ENCODE data around the gene ATP9B.
"Not testable (repeated sequence)": the region's sequence is repeated elsewhere in the genome, so short reads cannot be mapped to it uniquely, and the experiment has no call there.

ATP9B gene

DNA sequence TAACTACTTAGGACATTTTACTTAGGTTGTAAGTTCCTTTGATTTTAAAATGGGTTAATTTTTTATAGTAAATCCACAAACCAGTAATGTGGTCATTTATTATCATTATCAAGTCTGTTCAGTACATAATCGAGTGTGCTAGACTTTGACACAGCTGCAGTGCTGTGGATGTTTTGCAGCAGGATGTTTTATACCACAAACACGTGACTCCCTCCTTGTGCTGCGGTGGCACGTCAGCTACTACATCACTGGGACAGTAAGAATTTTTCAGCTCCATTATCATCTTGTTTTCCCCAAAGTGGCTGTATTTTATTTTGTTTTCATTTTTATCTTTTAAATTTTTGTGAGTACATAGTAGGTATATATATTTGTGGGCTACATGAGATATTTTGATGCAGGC, 70.0 kb downstream of the ATP9B start:
- DNase-seq = no peak

DNA sequence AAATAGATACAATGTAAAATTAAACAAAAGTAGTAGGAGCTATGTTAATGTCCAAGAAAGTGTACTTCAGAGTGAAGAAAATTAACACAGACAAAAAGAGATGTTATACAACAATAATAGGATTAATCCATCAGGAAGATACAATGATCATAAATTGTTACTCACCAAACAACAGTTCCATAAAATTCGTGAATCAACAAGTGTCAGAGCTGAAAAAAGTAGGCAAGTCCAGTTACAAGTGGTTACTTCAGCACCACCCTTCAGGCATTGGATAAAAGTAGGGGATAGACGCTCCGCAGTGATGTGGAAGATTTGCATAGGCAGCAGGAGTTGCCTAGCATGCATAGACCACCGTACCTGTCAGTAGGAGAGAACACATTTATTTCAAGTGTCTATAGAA, 77.8 kb downstream of the ATP9B start:
- no peak for DNase-seq

DNA sequence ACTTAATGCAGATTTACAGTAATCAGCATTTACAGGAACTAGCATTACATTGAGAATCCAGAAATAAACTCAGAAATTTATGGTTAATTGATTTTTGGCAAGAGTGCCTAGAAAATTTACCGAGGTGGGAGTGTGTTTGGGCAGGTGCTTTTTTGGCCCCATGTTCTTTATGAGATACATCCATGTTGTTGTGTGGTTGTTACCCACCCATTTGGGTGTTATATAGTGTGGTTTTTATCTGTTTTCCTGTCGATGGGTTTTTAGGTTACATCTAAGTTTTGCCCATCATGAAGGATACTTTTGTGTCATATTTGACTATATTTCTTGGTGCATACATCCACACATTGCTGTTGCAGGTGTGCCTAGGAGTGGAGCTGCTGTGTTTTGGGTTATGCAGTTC, 82.0 kb downstream of the ATP9B start:
- DNase-seq = no peak

DNA sequence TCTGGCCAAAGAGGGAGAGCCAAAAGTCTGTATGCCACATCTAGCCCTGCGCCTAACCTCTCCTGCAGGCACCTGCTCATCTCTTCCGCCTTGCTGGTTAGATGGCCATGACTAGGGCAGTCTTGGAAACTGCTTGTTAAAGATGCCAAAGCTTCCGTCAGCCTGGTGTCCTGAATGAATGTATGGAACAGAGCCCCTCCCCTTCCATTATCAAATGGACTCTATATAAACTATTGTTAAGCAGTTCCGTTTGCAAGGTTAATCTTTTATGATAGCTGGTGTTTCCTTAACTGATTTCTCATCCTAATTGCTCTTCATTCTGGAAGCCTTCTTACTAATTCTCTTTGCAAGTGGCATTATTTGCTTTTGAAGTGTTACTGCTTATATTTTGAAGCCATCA, 87.1 kb downstream of the ATP9B start:
- no peak for DNase-seq

DNA sequence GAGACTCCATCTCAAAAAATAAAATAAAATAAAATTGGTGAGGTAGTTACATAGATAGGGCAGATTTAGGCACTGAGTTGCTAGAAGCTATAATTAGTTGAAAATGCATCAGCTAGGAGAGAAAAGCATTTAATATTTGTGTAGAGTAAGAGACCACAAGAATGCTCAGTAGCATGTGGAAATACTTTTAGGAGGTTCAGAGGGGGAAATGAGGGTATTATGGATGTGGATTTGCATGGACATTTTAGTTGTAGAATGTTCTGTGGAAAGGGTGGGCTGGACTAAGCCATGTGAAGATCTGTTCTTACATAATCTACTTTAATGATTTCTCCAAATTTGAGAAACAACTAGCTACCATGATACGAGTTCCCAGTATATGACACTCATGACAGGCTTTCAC, 95.5 kb downstream of the ATP9B start:
- no peak for DNase-seq

DNA sequence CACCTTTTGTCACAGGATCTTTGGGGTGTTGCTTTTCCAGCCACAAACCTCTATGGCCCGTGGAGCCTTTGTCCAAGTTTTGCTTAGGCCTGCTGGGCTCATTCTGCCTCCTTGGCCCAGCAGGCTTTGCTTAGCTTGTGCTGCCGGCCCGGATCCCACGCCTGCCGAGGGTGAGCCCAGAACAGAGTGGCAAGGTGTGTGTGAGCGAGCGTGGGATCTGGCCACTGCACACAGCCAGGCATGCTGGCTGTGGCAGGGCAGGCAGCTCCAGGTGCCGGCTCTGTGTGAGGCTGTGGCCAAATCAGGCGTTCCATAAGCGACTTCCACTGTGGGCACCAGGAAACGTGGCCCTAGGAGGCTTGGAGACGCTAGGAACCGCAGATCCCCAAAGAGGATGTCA, 97.5 kb downstream of the ATP9B start:
- DNase-seq = no peak

DNA sequence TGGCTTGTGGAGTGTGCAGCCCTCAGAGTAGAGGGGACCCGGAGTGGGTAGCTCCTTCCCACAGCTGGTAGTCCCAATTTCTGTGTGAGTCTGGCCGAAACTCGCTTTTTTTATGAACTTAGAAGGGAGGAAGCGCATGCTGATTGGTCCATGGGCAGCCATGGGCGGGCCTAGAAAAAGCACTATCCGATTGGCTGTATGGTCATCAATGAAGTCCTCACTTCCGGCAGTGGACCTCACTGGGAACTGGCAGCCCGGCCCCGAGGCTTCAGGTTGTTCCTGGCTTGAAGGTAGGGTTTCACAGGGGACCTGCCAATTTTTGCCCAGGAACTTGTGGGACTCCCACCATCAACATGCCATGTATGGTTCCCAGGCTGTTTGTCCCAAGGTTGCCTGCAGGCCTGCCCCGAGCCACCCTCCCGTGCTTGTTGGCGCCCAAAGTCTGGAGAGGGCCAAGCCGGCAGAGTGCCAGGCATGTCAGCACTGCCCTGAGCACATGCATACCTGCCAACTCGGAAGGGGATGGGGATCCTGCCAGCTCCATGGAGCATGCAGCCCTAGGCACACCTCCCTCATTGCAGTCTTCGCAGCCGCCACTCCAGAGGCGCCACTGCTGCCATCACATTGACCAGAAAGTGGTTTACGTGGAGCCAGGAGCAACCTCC, 98.5 kb downstream of the ATP9B start:
- DNase-seq = no peak

DNA sequence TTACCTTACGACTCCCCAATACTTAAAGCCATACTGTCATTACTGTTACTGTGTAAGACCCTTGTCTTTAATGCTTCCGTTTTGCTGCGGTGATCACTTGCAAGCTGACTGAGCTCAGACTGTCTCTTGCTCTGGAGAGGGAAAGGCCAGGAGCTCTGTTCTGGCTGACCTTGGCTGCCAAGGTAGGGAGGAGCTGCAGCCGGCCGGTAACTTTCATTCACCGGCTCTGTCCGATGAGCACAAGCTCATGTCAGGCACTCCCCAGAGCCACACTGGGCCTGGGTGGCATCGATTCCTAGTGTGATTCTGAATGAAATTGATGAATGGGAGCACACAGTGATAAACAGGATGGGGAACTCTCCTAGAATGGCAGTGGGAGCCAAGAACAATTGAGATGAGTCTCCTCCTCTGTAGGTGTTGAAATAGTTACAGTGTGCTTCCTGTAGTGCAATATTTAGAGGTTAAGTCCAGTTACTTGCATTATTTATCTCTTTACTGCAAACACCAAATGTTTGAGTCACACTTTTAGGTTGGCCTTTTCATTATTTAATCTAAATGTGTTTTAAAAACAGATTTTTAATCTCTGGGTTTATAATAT, 100.9 kb downstream of the ATP9B start:
- DNase-seq = no peak

DNA sequence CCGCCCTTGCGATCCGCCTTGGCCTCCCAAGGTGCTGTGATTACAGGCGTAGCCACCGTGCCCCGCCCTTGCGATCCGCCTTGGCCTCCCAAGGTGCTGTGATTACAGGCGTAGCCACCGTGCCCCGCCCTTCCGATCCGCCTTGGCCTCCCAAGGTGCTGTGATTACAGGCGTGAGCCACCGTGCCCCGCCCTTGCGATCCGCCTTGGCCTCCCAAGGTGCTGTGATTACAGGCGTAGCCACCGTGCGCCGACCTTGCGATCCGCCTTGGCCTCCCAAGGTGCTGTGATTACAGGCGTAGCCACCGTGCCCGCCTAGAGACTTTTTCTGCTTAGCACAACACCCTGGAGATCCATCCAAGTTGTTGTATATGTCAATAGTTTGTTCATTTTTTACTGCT, 103.1 kb downstream of the ATP9B start:
- DNase-seq = not testable (repeated sequence)

DNA sequence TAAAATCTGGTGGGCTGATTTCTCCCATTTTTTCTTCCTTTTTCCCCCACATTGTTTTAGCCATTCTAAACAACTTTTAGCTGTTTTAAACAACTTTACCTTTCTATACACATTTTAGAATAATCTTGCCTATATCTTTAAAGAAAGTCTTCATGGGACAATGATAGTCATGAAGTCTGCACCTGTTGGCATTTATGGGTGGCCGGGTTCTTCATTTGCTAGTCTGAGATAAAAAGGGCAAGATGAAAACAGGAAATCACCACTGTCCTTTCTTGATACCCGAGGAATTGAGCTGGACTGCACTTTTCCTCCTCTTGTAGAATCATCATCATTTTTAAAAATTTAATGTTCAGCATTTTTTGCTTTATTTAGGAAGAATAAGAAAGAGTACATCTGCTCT, 104.5 kb downstream of the ATP9B start:
- DNase-seq = no peak

DNA sequence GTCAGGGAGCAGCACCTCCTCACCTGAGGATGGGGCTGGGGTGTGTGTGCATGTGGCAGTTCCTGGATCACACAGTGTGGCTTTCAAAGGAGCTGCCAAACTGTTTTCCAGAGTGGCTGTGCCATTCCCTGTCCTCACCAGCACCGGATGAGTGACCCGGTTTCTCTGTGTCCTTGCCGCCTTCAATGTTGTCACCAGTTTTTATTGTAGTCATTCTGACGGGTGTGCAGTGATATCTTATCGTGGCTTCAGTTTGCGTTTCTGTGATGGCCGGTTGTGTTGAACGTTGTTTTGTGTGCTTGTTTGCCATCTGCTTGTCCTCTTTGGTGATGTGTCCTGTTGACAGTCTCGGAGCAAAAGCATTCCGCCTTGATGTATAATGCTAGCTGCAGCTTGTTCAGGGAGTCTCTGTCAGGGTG, 108.9 kb downstream of the ATP9B start:
- DNase-seq = no peak

DNA sequence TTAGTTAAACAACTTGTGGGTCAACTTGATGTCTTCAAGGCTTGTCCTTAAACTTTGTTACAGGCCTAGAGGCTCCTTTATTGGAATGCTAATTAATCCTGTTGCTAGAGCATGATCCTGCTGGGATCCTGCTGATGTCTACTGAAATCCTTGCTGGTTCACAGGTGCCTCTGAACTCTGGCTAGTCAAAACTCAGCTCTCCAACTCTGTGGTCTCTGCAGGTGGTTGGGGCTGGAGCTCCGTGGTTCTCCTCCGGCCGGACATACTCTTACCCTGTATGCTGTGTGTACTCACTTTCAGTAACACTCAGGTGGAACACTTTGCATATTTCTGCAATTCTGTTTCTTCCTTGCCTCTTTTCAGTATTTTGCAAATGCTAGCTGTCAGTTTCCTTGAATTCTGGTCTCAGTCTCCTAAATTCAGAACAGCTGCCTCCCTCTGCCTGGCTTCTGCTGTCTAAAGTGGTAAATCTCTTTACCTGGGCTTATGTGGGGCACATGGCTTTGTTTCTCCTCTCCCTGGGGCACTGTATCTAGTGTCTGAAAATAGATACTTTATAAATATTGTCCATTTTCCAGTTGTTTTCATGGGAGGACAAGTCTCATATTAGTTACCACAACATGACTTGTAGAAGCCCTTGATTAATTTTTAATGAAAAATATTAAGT, 113.0 kb downstream of the ATP9B start:
- DNase-seq = no peak

DNA sequence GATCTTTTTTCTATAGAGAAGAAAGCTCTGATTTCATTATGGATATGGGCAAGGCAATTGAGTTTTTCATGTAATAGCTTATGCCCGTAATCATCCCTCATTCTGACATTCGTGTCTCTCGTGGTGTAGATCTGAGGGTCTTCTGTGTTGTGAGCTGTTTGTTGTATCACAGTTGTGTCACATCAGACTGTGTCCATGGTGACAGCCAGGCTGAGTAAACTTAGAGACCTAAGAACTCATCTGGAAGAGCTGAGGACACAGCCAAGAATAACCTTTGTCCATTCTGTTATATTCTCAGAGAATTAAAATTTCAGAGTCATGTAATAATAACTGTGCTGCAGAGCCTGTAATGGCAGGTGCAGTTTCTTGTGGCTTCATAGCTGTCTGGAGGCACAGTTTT, 116.5 kb downstream of the ATP9B start:
- DNase-seq = no peak

DNA sequence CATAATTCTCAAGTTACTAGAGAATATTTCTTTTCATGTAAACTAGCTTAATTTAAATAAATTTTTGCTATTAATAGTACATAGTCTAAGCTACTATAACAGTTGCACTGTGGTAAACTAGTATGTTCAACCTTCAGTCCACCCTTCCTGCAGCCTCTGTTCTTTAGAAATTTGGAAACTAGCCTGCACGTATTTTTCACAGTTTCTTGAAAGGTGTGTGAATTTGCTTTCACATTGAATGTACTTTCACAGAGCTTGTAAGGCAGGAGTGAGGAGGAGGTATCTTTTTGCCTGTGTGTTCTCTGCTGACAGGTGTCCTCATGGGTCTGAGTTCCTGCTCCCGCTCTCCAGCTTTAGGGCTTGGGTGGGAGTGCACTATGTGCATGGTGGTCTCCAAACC, 117.5 kb downstream of the ATP9B start:
- no peak for DNase-seq

DNA sequence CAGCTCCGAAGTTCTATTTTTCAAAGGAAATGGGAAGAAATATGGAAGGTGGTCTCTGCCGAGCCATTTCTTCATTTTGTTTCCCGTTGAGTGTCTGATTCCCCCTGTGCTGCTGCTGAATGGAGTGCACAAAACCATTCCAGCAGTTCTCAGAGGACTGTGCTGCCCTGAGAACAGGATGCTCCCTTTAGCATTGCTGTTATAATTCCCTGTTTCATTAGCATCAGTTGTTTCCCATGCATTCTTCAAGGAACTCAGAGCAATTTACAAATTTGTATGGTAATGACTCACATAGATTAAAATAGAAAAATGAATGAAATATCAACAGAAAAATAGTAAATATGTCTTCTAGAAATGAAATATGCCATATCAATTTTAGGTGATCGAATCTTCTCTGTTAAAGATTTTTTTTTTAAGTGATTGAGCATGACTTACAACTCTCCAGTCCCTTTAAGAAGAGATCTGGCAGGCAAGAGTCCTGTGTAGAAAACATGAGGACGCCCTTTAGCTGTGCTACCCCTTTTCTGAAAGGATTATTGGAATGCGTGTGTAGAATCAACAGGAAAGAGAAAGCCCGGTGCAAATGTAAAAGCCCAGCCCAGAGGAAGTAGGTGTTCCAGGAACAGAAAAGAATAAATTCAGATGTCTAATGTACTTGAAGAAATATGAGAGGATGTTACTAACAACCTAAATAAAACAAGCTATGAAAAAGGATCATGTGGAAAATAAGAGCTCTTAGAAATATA, 118.5 kb downstream of the ATP9B start:
- DNase-seq = no peak

DNA sequence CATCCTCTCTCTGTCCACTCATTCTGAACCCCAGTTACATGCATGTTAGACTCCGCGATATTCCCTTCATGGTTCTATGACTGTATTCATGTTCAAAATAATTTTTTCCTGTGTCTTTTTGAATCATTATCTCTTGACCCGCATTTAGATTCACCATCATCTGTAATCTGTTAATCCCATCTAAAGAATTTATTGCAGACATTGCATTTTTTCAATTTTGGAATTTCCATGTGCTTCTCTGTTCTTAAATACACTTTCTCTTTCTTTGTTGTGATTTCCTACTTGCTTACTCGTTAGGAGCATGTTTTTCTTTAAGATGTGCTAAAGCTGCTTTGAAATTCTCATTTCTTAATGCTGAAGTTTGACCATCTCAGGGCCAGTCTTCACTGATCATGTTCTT, 122.2 kb downstream of the ATP9B start:
- no peak for DNase-seq

DNA sequence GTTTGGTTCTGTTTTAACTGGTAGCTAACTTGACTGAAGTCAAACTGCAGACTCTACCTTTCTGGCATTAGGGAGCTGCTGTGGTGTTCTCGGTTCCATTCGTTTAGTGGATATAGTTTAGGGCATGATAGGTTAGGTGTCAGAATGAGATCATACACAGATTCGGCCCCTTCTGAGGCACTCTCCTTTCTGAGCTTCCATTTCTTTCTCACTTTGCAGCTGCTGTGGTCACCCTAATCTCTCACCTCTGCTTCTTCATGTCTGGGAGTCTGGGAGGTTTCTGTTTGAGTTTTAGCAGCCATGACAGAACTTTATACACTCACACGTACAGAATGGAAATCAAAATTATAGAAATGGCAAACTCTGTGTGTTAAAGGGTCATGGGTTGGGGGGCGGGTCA, 122.8 kb downstream of the ATP9B start:
- no peak for DNase-seq

DNA sequence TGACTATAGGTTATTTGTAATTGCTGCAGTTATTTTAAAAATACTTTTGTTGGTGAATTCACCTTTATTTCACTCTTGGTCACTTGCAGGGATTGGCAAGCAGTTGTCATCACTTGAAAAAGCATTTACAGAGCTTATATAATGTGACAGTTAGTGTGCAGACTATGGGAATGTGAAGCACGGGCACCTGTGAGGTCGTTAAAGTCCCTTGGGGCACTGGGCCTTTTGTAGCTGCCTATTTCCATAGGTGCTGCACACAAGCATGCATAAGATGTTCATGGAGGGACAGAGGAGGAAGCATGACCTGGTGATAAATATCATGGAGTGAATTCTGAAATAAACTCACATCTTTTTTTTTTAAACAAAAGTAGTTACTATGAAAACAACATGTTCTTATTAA, 124.6 kb downstream of the ATP9B start:
- DNase-seq = no peak

DNA sequence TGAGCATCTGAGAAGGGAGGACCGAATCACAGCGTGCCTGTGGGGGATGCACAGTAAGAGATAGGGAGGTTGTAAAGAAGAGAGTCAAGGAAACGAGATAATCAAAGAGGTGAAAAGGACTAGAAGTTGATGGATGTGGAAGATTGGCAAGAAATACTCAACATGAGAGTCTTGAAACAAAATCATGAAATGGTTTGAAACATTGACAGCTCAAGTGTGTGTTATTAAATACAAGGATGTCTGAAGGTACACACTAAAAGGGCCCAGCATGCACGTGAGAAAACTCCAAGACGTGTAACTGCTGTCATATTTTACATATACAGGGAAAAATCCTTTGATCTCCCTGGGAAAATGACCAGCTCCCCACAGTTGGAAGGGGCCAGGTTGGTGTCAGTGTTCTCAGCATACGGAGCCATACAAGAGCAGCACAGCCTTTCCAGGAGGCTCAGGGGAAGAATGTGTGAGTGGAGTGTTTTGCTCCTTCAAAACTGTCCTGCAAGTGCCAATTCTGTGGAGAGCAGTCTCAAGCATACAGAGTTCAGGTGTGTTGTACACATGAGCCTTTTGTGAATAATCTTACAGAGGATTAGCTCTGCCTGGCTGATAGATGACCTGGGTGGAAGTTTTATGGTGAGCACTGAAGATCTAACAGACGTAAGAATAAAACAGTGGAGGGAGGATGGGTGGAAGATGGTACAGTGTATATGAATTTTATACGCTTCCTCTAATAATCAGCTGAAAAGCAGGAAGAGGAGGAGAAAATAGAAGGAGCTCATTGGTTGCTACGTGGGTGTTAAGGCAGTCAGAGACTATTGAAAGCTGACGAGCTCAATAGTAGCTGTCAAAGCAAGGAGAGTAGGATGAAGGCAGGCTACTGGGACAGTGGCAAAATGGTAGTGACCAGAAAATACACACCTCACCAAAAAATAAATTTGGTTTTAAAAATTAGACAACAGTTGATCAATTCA, 126.8 kb downstream of the ATP9B start:
- DNase-seq = no peak

DNA sequence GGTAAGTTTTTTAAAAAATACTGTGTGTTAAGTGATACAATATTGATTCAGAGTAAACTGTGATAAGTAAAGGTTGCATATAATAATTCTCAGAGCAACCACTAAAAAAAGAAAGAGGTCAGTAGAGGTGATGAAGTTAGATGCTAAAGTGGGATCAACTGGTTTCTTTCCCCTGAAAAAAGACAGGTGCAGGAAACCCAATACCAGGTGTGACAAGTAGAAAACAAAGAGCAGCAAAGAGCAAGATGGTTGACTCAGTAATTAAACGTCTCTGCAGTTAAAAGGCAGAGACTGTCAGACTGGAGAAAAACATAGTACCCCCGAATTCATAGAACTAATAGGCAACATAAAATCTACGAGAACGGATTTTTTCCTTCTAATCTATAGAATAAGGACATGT, 128.3 kb downstream of the ATP9B start:
- no peak for DNase-seq

DNA sequence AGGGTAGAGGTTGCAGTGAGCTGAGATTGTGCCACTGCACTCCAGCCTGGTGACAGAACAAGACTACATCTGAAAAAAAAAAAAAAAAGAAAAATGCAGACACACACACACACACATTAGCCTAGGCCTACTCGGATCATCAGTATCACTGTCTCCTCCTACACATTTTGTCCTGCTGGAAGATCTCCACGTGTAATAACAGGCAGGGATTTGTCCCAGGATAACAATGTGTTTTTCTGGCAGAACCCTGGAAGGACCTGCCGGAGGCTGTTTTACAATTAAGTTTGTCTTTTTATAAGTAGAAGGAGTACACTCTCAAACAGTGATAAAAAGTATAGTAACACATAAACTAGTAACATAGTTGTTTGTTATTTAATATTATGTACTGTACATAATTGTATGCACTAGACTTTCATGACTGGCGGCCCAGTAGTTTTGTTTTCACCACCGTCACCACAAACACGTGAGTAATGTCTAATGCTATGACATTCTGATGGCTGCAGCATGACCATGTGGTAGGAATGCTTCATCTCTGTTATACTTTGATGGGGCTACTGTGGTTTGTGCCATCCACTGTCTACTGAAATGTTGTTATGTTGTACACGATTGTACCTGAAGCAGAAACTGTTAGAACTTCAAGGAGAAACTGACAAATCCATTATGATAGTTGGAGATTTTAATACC, 130.6 kb downstream of the ATP9B start:
- DNase-seq = no peak

Measured in cortex of kidney (tissue), 1 donor.